ENCODE data around the gene ANKRD30B.
"Not testable (repeated sequence)": the region's sequence is repeated elsewhere in the genome, so short reads cannot be mapped to it uniquely, and the experiment has no call there.

ANKRD30B gene

GRCh38 chr18:14781671-14782070 is 33.7 kb downstream of the ANKRD30B start:
- no peak for FAIRE-seq
- DNase-seq (ENCODE audit: insufficient read length) = no peak
- TF ChIP-seq POLR2A (IDR thresholded peaks at IDR 0.05; ENCODE audit: low read depth, low read length) (no peak), TAF1 (IDR thresholded peaks at IDR 0.05; ENCODE audit: borderline replicate concordance, low read depth, low read length) (no peak), POLR2AphosphoS5 (IDR thresholded peaks at IDR 0.05; ENCODE audit: low read depth, low read length) (no peak)

GRCh38 chr18:14784133-14784532 is 36.2 kb downstream of the ANKRD30B start:
- no peak for DNase-seq (ENCODE audit: insufficient read length)
- TF ChIP-seq TAF1 (IDR thresholded peaks at IDR 0.05; ENCODE audit: borderline replicate concordance, low read depth, low read length) = no peak
- TF ChIP-seq POLR2AphosphoS5 (IDR thresholded peaks at IDR 0.05; ENCODE audit: low read depth, low read length) = no peak
- TF ChIP-seq POLR2A (IDR thresholded peaks at IDR 0.05; ENCODE audit: low read depth, low read length) = no peak
- FAIRE-seq = no peak

GRCh38 chr18:14796876-14797275 is 48.9 kb downstream of the ANKRD30B start:
- not testable (repeated sequence) for FAIRE-seq; DNase-seq (ENCODE audit: insufficient read length)

- DNase-seq (ENCODE audit: insufficient read length); FAIRE-seq: not testable (repeated sequence)
These were observed 50.2 kb downstream of the ANKRD30B start for GRCh38 chr18:14797969-14798764.

- not testable (repeated sequence) for DNase-seq (ENCODE audit: insufficient read length); FAIRE-seq
These were observed 63.1 kb downstream of the ANKRD30B start for GRCh38 chr18:14811081-14811480.

- not testable (repeated sequence) for DNase-seq (ENCODE audit: insufficient read length)
These were observed 79.1 kb downstream of the ANKRD30B start for GRCh38 chr18:14826972-14827632.

GRCh38 chr18:14841607-14842006 is 93.6 kb downstream of the ANKRD30B start:
- not testable (repeated sequence) for DNase-seq (ENCODE audit: insufficient read length); FAIRE-seq

More at GRCh38 chr18:14826972-14827632, 79.1 kb downstream of the ANKRD30B start:
- not testable (repeated sequence) for FAIRE-seq

- DNase-seq (ENCODE audit: insufficient read length); FAIRE-seq: not testable (repeated sequence)
These were observed 103.6 kb downstream of the ANKRD30B start for GRCh38 chr18:14851533-14851932.

- FAIRE-seq = not testable (repeated sequence)
These were observed 107.7 kb downstream of the ANKRD30B start for GRCh38 chr18:14855634-14856033.

GRCh38 chr18:14856256-14856655 is 108.3 kb downstream of the ANKRD30B start:
- not testable (repeated sequence) for DNase-seq (ENCODE audit: insufficient read length); FAIRE-seq

More at GRCh38 chr18:14855634-14856033, 107.7 kb downstream of the ANKRD30B start:
- not testable (repeated sequence) for DNase-seq (ENCODE audit: insufficient read length)

GRCh38 chr18:14858514-14858913 is 110.5 kb downstream of the ANKRD30B start:
- not testable (repeated sequence) for DNase-seq (ENCODE audit: insufficient read length); FAIRE-seq

GRCh38 chr18:14859995-14860394 is 112.0 kb downstream of the ANKRD30B start:
- DNase-seq (ENCODE audit: insufficient read length); FAIRE-seq: not testable (repeated sequence)

GRCh38 chr18:14866426-14866825 is 118.5 kb downstream of the ANKRD30B start:
- FAIRE-seq; DNase-seq (ENCODE audit: insufficient read length): not testable (repeated sequence)

- not testable (repeated sequence) for DNase-seq (ENCODE audit: insufficient read length); FAIRE-seq
These were observed 120.0 kb downstream of the ANKRD30B start for GRCh38 chr18:14867988-14868387.

GRCh38 chr18:14868825-14869224 is 120.9 kb downstream of the ANKRD30B start:
- DNase-seq (ENCODE audit: insufficient read length); FAIRE-seq: not testable (repeated sequence)

GRCh38 chr18:14878826-14879225 is 130.9 kb downstream of the ANKRD30B start:
- not testable (repeated sequence) for DNase-seq (ENCODE audit: insufficient read length); FAIRE-seq

Measured in GM12892 (cell line).